HG03460 (cell line): Measurements from ENCODE around the gene ARL5A.

Experiments
- ATAC-seq: cut with Tn5 transposase; IDR thresholded peaks from one replicate; pipeline ENCODE4 v1.9.1; 2021; ENCODE audit not compliant: unreplicated experiment

Gene ARL5A

GRCh38 chr2:151769606-151770005 is 58.6 kb downstream of the ARL5A start:
- ATAC-seq: no peak

GRCh38 chr2:151767536-151767935 is 60.7 kb downstream of the ARL5A start:
- no peak for ATAC-seq

GRCh38 chr2:151766437-151767153 is 61.6 kb downstream of the ARL5A start:
- ATAC-seq: peak; percentile 48

- ATAC-seq: no peak
Observed at GRCh38 chr2:151765760-151766410, 62.3 kb downstream of the ARL5A start.

GRCh38 chr2:151762694-151763093 is 65.5 kb downstream of the ARL5A start:
- no peak for ATAC-seq

- no peak for ATAC-seq
Observed at GRCh38 chr2:151761687-151762086, 66.5 kb downstream of the ARL5A start.

GRCh38 chr2:151761193-151761592 is 67.0 kb downstream of the ARL5A start:
- ATAC-seq: no peak

- ATAC-seq: no peak
Observed at GRCh38 chr2:151760139-151760650, 68.0 kb downstream of the ARL5A start.

GRCh38 chr2:151758744-151759143 is 69.5 kb downstream of the ARL5A start:
- ATAC-seq: no peak

- no peak for ATAC-seq
Observed at GRCh38 chr2:151757861-151758260, 70.4 kb downstream of the ARL5A start.

GRCh38 chr2:151756820-151757219 is 71.4 kb downstream of the ARL5A start:
- no peak for ATAC-seq

GRCh38 chr2:151754253-151754897 is 73.8 kb downstream of the ARL5A start:
- no peak for ATAC-seq

- ATAC-seq: no peak
Observed at GRCh38 chr2:151753540-151753939, 74.7 kb downstream of the ARL5A start.
